Mucosa of gallbladder (tissue), 1 donor: ENCODE results near the gene SFMBT1. TPM values are rescaled to one million over a fixed set of nuclear protein-coding genes. Genes with fewer than 3 reads are reported as not detected.
A peak's percentile ranks its signal among the peaks of the same experiment; 100 is the strongest.

Source experiments
- DNase-seq: peaks from one replicate; pipeline ENCODE4 v3.0.0-alpha.2; 2020; ENCODE audit warnings: low spot score
- total RNA-seq: library from RNA; stranded (reverse); gene quantifications from one replicate; pipeline ENCODE4 v1.2.1, GENCODE V29; 2021
- donor health status: DM: no; HTN: no; CAD: no.

SFMBT1 gene
- total RNA-seq, 1 donor from 2014 or later: 22.0 TPM

DNA sequence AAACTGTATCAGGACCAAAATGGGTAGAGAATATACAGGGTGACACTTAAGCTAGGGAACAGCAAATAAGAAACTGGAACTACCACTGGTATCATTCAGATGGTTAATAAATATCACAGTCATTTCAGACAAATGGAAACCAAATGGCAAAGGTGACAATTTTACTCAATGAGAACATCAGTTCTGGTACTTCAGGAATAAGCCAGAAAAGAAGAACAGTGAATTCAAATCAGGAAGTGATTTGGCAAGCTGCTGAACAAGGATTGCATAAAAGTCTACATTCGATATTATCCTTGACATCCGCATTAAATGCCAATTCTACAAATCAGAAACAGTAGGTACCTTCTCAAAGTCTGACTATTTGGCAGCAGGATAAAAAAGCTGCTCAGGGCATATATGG is 125.0 kb downstream of the SFMBT1 start:
- no peak for DNase-seq

DNA sequence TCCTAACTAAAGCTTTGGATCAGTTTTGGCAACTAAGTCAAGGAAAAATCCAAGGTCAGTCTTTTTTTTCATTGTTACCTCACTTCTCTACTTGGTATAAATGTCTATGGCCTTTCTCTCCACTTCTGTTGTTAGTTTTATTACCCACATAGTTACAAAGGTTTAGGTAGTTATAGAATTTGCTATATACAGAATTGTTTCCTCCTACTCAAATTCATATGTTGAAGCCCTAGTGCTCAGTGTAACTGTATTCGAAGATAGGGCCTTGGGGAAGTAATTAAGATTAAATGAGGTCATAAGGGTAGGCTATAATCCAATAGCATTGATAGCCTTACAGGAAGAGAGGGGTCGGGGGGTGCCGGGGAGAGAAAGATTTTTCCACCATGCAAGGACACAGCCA is 128.8 kb downstream of the SFMBT1 start:
- no peak for DNase-seq

DNA sequence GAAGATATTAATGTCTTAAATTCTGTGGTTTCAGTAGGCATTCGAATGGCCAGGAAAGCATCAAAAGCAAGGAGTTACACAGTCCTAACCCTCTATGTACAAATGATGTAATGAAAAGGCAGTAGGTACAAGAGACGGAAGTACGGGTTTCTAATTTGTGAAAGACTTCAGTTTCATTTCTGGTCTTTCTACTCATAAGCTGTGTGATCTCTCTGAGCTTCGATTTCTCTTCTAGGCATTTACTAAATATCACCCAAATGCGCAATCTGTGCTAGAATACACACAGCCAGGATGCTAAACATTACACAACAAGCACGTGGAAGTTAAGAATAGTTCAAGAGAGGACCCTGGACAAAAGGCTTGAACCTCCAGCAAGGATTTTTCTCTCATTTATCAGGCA is 130.6 kb downstream of the SFMBT1 start:
- DNase-seq: no peak

DNA sequence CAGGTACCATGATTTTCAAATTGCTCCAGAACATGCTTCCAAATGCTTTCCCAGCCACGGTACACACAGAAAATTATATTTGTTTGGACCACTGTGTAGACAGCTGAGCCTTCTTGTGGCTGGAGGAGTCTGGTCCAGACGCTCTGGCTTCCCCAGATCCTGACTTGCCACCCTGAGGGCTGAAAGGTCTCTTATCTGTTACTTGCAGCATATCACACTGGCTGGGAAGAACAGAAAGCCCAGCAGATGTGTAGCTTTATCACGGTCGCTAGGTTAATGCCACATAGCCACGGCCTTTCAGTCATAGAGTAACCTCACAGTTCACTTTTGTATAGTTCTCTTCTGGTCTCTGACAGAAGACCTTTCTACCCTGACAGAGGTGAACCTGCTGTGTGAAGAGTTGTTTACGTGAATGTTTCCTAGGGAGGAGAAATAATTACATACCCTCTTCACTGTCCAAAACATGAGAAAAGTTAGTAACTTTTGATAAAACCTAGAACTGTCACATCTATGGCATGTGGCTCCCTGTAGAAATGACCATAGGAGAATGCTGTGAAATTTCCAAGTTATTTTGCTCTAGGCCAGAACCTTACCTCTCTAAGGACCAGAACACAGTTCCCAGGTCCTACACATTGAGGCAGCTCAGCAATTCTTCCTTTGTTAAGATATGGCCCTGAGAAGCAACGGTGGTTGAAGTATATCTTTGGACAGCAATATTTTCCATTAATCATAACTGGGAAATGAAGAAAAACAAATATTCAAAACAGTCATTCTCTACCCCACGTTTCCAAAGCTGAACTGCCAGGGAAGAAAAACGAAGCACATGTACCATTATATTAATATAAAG is 132.8 kb downstream of the SFMBT1 start:
- DNase-seq: no peak

DNA sequence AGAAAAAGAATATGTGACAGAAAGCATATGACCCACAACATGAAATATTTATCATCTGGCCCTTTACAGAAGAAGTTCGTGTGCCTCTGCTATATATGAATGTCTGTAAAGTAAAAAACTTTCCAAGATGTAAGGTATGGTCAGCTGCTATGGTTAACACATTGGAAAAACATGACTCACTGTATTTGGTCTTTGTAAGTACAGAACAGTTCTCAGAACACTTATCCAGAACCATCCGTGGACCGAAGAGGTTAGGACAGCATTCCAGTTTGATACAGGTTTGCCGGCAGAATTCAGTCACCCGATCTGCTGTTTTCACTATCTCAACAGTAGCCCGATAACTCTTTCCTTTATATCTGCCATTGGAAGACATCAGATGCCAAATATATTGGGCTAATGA is 135.1 kb downstream of the SFMBT1 start:
- DNase-seq: no peak

DNA sequence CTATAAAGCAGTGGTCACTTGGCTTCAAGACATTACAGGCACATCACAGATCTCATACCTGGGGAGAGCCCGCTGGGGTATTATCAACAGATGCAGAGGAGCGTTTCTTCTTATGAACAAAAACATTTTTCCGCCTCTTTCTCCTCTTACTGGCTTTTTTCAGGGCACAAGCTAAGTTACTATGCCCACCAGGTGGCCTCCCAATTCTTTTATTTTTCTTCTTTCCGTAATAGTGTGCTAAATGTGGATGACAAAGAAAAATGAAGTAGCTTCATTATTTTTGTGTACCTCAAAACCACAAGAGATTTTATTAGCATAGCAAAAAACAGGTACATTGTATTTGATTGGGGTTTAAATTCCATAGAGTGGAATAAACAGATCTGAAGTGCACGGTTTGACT is 138.4 kb downstream of the SFMBT1 start:
- no peak for DNase-seq

DNA sequence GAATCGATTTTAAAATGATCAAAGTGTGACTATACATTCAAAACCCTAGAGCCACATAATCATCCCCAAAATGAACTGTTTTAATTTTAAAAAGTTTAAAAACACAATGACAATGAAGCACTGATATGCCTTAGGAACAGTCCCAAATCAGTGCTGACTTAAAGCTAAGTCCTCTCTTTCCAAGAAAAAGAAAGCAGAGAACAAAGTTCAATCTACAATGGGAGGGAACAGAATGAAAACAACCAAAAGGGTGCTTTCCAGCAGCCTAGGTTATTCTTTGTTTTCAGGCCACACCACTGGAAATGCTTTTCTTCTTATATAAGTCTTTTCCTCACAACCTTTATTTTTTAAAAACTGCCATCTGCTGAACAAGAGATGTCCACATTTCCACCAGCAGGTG is 141.3 kb downstream of the SFMBT1 start:
- no peak for DNase-seq

DNA sequence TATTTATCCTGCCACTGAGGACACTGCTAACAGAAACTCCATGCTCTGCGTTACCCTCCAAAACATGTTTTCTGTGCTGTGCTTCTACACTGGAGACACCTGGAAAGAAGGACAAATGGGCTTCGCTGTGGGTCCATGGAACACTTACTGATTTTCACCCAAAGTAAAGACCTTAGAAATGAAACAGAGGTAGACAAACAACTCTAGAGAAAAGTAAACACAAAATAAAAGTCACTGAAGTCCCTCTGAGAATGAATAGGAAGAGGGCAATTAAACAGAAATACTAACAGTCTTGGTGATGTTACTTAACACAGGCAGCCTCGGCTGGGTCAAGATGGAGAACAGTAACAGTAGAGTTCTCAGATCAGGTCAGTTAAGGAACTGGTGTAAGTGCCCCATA is 141.9 kb downstream of the SFMBT1 start:
- no peak for DNase-seq

DNA sequence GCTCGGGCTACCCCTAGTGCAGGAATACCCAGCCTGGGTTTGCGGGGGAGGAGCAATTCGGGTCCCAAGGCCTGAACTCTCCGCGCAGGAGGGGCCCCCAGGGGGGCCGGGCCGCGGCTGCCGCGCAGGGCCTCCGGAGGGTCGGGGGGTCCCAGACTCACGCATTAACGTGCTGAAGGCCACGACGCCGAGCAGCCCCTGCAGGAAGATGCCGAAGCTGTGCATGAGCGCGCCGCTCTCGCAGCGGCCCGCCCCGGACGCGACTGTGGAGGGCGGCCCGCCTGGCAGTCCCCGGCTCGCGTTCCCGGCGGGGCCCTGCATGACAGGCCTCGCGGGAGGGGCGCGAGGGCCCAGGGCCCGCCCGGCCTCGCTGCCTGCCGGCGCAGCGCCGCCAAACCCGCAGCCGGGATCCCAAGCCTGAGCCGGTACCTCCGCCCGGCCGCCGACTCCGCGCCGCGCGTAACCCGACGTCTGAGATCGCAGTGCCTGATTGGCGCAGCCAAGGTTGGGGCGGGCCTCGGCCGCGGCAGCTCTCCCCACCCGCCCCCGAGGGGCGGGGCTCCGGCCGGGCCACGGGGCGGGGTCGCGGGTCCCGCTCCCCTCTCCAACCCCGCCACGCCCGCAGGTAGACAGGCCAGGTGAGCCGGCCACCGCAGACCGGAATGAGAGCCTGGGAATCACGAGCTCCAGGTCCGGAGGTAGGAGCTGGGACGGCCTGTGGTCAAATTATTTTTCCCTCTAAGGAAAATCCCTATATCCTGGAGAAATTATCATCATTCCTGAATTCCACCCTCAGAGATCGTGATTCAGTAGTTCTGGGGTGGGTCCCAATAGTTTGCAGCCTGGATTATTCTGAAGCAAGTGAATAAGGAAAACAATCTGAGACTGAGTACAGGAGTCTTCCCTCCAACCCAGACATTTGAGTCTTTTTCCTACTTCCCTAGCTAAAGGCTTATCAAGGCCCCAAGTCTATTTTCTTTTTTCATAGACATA is 148.4 kb downstream of the SFMBT1 start, which contains the start of gene STIMATE:
Gene STIMATE, minus strand, starts transcription at position 419 of the 993 bp plus-strand sequence. Its CDS starts 98 bp downstream, at position 321.
- peak; percentile 85 for DNase-seq

DNA sequence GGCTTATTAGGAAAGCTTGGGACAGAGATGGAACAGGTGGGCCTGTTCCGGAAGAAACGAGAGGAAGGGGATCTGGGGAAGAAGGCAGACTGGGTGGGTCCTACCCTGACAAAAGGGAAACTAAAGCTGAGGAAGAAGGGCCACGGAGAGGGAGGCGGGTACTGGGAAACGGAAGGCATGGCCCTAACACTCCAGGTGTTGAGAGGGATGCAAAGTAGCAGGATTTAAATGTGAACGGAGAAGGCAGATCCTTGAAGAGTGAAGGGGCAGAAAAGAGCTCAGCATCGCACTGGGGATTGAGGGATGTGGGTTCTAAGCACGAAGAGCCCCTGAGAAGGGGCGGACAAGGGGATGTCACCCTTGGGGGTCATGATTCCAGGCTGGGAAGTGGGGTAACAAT is 149.3 kb downstream of the SFMBT1 start:
- no peak for DNase-seq

DNA sequence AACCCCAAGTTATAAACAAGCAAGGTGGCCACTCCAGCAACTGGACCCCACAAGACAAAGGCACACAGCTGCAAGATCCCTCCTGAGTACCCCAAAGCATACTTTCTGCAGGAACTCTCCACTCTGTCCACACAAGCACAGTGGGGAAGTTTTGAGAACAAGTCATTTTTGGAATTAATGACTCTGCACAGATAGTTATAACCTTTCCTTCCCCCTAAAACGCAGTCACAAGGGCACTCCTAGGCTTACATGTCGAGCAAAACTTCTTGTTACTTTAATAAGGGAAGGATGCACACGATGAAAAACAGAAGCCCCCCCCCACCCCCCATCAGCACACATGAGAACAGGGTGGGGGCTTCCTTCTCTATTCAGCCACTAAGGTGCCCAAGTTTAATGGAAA is 149.7 kb downstream of the SFMBT1 start:
- no peak for DNase-seq

DNA sequence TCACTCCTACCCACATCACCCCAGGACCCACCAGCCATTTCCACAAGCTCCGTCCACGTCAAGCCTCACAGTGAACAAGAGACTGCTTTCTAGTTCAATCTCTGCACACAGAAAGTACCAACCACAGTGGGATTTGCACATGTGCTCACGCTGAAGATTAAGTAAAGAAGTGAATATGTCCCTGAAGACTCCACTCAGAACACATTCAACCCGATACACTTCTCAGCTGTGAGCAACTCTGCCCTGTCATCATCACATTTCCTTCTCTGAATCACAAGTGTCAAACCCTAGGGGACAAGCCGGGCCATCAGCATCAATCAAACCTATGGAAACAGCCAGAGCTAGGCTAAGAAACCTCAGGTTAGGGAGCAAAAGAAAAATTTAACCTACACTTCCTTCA is 150.5 kb downstream of the SFMBT1 start:
- DNase-seq: no peak

DNA sequence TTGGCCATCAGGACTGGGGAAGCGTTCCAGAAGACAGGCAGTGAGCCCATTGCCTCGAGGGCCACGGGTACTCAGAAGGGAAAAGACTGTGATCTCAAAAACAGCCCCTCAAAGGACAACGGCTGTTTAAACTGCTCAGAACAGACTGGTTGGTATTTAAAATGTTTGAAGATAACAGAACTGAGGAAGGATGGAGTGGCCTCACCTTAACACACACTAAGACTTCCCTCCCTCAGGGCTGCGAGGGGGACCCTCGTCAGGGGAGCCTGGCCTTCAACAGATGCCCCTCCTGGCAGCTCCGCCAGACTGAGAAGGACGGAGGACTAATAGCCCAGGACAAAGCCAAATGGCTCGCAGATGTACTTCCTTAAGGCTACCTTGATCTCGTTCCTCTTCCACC is 151.1 kb downstream of the SFMBT1 start:
- no peak for DNase-seq

DNA sequence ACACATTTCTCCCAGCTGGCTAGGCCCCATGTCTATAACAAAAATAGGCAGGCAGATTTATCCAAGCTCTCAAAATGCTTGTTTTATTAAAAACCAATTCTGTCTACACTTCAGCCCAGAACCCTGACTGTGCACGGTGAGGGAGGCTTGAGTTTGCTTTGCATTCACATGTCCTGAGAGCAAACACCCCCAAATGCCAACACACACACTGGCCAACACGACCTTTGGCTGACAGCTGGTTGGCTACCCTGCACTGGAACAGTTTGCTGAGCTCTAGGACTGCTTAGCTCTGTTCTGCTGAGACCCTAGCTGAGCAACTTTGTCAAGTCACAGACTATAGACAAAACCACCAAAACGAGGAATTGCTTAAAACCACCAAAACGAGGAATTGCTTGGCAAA is 152.2 kb downstream of the SFMBT1 start:
- no peak for DNase-seq

DNA sequence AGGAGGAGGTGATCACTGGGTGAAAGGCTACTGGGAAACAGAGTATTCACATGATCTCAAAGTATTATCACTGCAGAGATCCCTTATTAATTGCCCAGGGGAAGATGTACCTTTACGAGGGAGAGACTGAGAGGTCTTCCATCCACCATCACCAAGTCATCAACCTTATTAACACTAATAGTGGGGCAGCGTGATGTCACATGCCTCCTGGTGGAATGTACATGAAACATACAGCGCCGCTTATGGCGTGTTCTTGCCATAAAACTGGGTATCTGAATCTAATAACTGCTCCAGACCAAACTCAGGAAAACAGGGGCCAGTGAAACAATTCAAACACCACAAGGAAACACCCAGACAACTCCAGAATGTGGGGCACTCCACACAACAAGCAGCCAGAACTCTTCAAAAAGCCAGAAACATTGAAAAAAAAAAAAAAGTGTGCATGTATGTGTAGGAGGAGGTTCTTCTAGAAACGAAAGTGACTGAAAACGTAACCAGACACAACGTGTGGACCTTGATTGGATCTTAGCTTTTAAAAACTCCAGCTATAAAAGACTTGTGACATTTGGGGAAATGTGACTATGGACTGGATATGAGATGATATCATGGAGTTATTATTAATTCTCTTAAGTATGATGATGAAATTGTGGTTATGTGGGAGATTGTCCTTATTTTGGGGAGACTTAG is 153.1 kb downstream of the SFMBT1 start:
- DNase-seq: no peak

DNA sequence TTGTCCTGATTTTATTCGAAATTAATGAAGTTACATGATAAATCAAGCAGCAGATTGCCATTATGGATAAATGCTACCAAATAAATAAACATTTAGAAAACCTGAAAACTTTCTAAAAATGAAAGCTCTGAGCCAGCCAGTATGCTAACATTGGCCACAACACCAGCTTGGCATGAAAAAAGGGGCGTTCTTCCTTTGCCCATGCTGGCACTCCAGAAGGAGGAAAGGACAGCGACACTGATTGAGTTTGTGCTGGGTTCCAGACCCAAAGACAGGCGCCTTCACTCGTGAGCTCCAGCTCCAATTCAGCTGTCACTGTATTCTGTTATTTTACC is 153.6 kb downstream of the SFMBT1 start:
- no peak for DNase-seq

DNA sequence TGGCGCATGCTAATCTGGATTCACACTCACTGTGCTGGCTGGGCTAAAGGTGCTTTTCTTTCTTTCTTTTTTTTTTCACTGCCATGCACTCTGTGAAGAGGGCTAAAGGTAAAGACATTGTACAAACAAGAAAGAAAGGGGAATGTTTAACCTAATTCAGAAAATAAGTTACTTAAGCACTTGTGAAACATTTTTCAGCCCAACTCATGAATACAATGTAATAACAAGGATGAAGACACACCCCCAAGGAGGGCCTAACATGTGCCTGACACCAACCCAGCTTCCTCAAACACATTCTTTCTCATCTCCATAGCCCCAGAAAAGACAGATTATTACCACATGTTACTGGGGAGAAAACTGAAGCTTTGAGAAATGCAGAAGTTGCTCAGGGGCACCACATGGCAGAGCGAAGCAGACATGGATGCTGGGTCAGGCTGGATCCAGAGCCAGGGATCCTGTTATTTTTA is 154.2 kb downstream of the SFMBT1 start:
- no peak for DNase-seq

DNA sequence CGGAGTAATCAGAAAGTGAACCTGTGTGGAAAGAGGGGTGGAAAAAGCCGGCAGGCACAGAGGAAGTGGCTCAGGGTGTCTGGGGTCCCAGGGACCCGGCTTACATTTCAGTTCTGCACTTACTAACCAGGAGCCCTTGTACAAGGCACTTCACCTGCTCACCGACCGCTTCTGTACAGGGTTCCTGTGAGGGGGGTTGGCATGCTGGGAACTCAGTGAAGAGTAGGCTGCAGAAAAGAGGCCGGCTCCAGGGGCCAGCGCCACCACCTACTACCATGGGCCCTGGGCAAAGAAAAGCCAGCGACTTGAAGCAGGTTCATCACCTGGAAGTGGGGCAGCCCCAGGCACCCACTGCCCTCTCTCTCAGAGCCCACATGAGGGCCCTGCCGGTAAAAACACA is 154.7 kb downstream of the SFMBT1 start:
- DNase-seq: no peak

DNA sequence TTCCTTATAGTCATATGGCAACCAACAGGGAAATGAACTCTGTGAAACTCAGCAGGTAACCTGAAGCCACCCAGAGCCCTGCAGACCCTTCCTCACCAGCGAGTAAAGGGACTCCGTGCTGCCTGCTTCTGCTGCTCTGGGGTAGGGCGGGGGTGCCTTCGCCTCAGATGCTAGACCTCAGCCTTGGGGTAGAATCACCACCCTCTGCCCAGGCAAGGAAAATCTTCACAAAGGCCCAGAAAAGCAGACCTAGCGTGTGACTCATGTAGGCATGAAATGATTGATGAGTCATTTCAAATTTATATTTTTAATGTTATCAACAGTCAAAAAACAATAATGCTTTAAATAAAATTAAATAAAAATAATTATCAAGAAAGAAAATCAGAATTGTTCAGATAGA is 155.1 kb downstream of the SFMBT1 start:
- no peak for DNase-seq

DNA sequence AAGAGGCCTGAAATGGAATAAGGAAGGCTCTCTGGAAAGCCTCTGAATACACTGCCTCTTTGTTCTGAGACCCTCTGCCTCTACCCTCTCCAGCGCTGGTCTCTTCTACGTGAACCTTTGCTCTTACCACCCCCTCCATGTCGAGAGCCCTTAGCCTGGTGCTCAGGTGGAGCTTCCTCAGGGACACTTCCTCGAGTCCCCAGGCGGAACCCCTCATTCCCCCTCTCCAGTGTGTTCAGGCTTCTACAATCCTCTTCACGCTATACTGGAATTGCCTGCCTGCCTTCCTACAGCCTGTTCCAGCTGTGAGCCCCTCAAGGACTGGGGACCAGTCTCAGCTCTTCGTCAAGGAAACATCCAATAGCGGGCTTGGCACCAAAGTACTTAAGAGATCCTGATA is 156.0 kb downstream of the SFMBT1 start:
- no peak for DNase-seq

DNA sequence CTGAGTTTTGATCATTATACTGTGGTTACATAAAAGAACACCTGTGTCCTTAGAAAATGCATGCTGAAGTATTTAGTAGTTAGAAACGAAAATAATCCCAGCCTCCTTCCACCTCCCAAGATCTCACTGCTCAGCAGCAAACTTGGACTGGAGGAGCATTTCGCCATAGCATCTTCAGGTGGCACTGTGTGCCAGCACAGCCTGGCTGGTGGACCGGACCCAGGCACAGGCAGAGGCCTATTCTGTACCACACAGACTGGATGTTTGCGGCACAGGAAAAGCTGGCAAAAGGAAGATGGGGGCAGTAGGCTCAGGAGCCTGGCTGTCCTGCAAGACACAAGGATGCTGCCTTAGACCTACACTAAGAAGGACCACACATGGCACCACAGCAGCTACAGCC is 158.7 kb downstream of the SFMBT1 start:
- no peak for DNase-seq
